Hematopoietic multipotent progenitor cell treated with erythropoietin and hydrocortisone succinate and interleukin-3 and kit ligand, for 17 days (in vitro differentiated cells): ENCODE measurements around the gene BLOC1S4.
"Not testable (repeated sequence)": the region's sequence is repeated elsewhere in the genome, so short reads cannot be mapped to it uniquely, and the experiment has no call there.

ENCODE experiments used
- DNase-seq: peaks from one replicate; pipeline ENCODE4 v3.0.0-alpha.2; 2015; ENCODE audit warnings: low spot score

The BLOC1S4 gene

GRCh38 chr4:6718932-6719610 is 3.1 kb downstream of the BLOC1S4 start:
- DNase-seq = no peak

- no peak for DNase-seq
Measured at GRCh38 chr4:6719611-6720179, 3.7 kb downstream of the BLOC1S4 start.

DNA sequence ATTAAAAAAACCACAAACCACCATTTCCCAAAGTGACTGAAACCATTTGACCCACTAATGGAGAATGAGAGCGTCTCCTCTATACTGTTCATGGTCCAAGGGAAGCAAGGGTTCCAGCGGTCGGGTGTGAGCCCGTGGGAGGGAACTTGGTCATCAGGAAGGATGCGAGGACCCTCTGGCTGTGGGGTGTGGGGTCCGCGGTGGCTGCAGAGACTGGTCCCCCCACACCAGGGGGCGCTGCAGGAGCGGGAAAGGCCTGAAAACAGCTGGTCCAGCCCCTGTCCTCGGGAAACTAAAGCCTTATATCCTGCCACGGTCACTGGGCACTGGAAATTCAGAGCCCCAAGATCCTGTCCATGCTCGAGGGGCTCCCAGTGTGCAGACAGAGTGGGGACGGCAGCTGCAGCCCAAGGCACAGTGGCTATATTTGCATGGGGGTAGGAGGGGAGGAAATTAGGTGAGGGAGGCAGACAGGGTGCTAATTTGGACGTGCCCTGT is 4.3 kb downstream of the BLOC1S4 start:
- DNase-seq = peak; percentile 90

DNA sequence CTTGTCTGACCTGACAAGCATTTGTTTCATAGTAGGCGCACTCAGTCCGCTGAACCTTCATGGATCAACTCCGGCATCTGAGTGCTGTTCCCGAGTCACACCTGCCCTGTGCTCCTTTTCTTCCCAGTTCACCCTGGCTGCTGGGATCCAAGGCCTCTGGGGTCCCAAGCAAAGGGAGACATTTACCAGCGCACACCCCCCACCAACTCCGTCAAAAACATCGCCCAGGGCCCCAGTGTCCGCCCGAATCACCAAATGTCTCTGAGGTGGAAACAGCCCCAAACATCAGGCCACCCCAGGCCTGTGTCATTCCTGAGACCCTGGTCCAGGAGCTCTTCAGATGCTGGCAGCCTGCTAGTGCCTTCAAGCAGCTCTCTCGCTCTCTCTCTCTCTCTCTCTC is 5.1 kb downstream of the BLOC1S4 start:
- DNase-seq = no peak

DNA sequence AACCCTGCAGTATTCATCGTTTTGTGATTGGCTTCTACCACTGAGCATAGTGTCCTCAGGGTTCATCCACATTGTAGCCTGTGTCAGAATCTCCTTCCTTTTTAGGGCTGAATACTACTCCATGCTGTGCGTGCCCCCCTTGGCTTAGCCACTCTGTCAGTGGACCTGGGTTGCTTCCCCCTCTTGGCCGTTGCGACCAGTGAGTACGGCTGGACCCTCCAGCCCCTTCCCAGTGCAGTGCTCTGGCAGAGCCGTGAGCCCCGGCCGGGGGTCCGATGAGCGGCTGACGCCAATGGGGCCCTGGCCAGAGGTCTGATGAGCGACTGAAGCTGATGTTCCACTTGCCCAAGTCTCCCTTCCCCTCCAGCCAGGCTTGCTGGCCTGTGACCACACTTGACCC is 6.9 kb downstream of the BLOC1S4 start:
- no peak for DNase-seq

DNA sequence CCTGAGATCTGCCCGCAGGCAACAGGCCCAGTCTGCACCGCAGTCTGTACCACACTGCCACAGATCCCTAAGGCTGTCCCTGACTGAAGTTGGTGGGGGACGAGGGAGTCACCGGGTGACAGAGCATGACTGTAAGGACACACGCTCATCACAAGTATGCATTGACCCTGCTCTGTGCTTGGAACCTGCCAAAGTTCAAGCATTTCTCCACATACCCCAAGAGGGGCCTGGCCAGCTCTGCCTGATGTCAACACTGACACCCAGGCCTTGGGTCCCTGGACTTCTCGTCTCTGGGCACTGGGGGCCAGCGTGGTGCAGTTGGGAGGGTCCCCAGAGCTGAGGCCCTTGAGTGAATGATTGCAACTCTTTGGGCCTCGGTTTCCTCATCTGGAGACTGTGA is 7.9 kb downstream of the BLOC1S4 start:
- DNase-seq = no peak

- DNase-seq = no peak
Measured at GRCh38 chr4:6724421-6725111, 8.6 kb downstream of the BLOC1S4 start.

- not testable (repeated sequence) for DNase-seq
Measured at GRCh38 chr4:6725427-6725961, 9.5 kb downstream of the BLOC1S4 start.

- no peak for DNase-seq
Measured at GRCh38 chr4:6727081-6727942, 11.3 kb downstream of the BLOC1S4 start.

- peak; percentile 31 for DNase-seq
Measured at GRCh38 chr4:6727943-6728250, 11.9 kb downstream of the BLOC1S4 start.

GRCh38 chr4:6728320-6729029 is 12.5 kb downstream of the BLOC1S4 start:
- peak; percentile 33 for DNase-seq

- peak; percentile 98 for DNase-seq
Measured at GRCh38 chr4:6730603-6731317, 14.8 kb downstream of the BLOC1S4 start.

- DNase-seq = peak; percentile 61
Measured at GRCh38 chr4:6731318-6731675, 15.3 kb downstream of the BLOC1S4 start.

GRCh38 chr4:6731780-6732179 is 15.8 kb downstream of the BLOC1S4 start:
- peak; percentile 47 for DNase-seq

DNA sequence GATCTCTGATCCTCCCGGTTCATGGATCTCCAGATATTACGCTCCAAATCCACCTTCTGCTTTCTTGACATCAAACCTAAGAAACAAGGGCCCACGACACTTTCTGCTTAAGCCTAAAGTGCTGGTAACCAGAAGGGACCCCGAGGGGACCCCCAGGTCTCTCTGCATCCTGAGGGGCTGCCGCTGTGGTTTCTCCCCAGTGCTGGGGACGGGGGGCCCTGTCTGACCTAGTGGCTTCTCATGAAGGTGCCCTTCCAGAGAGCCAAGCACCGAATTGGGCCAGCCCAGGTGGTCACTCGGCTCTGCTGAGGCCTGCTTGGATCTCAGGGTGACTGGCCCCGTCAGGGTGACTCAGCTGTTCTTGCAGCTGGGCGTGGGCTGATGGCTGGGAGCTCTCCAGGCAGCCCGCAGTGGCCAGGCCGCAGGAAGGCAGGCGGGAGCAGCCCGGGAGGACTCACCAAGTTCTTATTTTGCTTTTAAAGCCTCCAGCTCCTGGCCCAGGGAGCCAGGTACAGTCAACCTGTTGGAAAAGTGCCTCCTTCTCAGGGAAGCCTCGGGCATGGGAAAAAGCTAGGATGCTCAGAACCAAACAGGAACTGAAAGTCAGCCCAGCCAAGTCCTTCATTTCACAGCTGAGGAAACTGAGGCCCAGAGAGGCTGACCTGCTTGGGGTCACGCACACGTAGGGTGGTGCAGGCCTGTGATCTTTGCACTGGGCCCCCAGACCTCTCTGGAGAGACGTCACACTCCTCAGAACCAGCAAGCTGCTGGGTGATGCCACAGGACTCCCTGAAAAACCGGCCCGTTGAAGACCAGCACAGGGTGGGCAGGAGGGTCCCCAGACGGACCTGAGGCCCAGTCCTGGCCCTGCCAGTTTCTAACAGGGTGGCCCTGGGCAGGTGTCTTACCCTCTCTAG is 16.7 kb downstream of the BLOC1S4 start:
- peak; percentile 96 for DNase-seq

DNA sequence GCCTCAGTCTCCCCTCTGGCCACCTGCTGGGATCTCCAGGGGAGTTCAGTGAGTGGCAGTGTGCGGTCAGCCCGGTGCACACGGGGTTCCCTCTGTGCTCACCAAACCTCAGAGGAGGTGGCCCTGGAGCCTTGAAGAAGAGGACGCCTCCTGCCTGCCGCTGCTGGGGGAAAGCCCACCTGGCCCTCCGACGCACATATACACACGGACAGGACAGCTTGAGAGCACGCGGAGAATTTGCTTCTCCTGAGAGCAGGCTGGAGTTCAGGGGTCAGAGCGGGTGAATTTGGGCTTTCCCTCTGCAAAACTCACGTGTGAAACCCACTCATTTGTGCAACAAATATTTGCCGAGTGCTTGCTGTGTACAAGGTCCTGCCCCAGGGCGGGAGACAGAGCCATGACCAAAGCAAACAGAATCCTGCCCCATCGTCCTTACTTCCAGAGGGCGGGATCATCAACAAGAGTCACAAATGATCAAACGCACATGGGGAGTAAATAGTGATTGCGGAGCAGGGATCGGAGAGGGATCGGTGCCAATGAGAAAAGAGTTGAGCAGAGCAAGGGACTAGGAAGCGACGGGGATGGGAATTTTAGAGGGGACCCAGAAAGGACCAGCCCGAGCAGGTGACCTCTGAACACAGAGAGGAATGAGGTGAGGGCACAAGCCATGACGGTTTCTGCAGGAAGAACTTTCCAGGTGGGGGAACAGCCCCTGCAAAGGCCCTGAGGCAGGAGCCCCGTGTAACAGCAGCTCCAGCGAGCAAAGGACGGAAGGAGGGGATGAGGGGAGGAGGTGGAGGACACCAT is 17.6 kb downstream of the BLOC1S4 start:
- DNase-seq = peak; percentile 64

- DNase-seq = no peak
Measured at GRCh38 chr4:6734165-6734786, 18.3 kb downstream of the BLOC1S4 start.

DNA sequence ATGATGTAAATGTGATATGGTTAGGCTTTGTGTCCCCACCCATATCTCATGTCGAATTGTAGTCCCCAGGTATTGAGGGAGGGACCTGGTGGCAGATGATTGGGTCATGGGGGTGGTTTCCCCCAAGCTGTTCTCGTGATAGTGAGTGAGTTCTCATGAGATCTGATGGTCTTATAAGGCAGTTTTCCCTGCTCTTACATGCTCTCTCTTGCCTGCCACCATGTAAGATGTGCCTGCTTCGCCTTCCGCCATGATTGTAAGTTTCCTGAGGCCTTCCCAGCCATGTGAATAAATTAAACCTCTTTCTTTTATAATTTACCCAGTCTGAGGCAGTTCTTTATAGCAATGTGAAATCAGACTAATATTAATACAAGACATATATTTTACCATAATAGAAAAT is 23.9 kb downstream of the BLOC1S4 start:
- DNase-seq = no peak

- DNase-seq = no peak
Measured at GRCh38 chr4:6740347-6740746, 24.4 kb downstream of the BLOC1S4 start.
